Measurements from ENCODE around the gene FHOD3.

DNA sequence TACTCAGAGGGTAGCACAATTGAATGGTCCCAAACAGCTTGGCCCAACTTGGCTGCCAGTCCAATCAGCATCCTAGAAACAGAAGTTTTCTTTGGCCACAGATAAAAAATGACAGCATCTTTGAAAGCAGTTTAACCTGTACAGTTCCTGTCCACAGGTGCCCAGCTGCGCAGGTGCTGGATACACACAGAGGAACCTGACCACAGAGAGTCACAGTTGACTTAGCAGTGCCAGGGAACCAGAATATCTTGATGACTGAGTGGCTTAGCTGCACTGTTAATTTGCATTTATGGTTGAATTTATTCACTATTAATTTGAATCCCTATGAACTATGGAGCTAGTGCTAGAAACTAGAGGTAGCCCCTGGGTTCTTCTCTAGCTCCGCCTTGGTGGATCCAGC, 437.6 kb downstream of the FHOD3 start:
- TF ChIP-seq CTCF (IDR thresholded peaks at IDR 0.05) (no peak), POLR2A (IDR thresholded peaks at IDR 0.05) (no peak)
